Hepatocyte (in vitro differentiated cells): ENCODE results near the gene TPK1. TPM values are rescaled to one million over a fixed set of nuclear protein-coding genes. Genes with fewer than 3 reads are reported as not detected.

Experiments
- DNase-seq: peaks from one replicate; pipeline ENCODE4 v3.0.0-alpha.2; 2016; ENCODE audit warnings: low spot score
- H2AFZ ChIP-seq: fragments of 200-600 bp; sonication (generic); 2 replicates; pipeline ENCODE4 v1.6.0; 2016; ENCODE audit warnings: antibody characterized with exemption, mild to moderate bottlenecking
- H3K27ac ChIP-seq: fragments of 200-600 bp; sonication (generic); 2 replicates; pipeline ENCODE4 v1.5.1; 2016; ENCODE audit warnings: mild to moderate bottlenecking
- H3K27me3 ChIP-seq: fragments of 200-600 bp; sonication (generic); 2 replicates; pipeline ENCODE4 v1.6.1; 2016
- H3K36me3 ChIP-seq: fragments of 200-600 bp; sonication (generic); replicated peaks from 2 replicates; pipeline ENCODE4 v1.5.1; 2016; ENCODE audit warnings: low read depth; ENCODE audit not compliant: insufficient read depth
- H3K4me1 ChIP-seq: fragments of 200-600 bp; sonication (generic); 2 replicates; pipeline ENCODE4 v1.5.1; 2016; ENCODE audit warnings: mild to moderate bottlenecking, moderate library complexity; ENCODE audit not compliant: insufficient read depth
- H3K4me2 ChIP-seq: fragments of 200-600 bp; sonication (generic); 2 replicates; pipeline ENCODE4 v1.6.0; 2016
- H3K4me3 ChIP-seq: fragments of 200-600 bp; sonication (generic); 2 replicates; pipeline ENCODE4 v1.5.1; 2016; ENCODE audit warnings: mild to moderate bottlenecking
- H3K79me2 ChIP-seq: fragments of 200-600 bp; sonication (generic); 2 replicates; pipeline ENCODE4 v1.6.0; 2017; ENCODE audit warnings: mild to moderate bottlenecking
- H3K9me2 ChIP-seq: fragments of 200-600 bp; sonication (generic); replicated peaks from 2 replicates; pipeline ENCODE4 v1.6.0; 2017; ENCODE audit warnings: mild to moderate bottlenecking; ENCODE audit not compliant: insufficient read depth
- H3K9me3 ChIP-seq: fragments of 200-600 bp; sonication (generic); 2 replicates; pipeline ENCODE4 v1.5.1; 2016; ENCODE audit warnings: low read depth, mild to moderate bottlenecking
- H4K20me1 ChIP-seq: fragments of 200-600 bp; sonication (generic); 2 replicates; pipeline ENCODE4 v1.6.0; 2016; ENCODE audit warnings: mild to moderate bottlenecking; ENCODE audit not compliant: insufficient read depth, poor library complexity, severe bottlenecking
- EZH2 ChIP-seq: fragments of 200-600 bp; sonication (generic); IDR thresholded peaks from 2 replicates; pipeline ENCODE4 v1.6.1; 2016; ENCODE audit warnings: antibody characterized with exemption, mild to moderate bottlenecking, borderline replicate concordance
- EZH2phosphoT487 ChIP-seq: fragments of 200-600 bp; sonication (generic); IDR thresholded peaks from one replicate; pipeline ENCODE4 v1.6.1; 2018; ENCODE audit warnings: antibody characterized with exemption, mild to moderate bottlenecking, low read depth, moderate library complexity; ENCODE audit not compliant: unreplicated experiment, severe bottlenecking
- WGBS: methylation state at CpG from one replicate; pipeline ENCODE4 v1.1.6; 2016; ENCODE audit warnings: low lambda C conversion rate; ENCODE audit errors: missing lambda C conversion rate; 5-methylcytosine and 5-hydroxymethylcytosine counted together
- polyA plus RNA-seq: library from polyadenylated mRNA; unstranded; fragments of >200 nt; fragmentation: Nextera tagmentation; extraction: Ambion mirVana; gene quantifications from 2 replicates; pipeline ENCODE4 v1.2.1, GENCODE V29; 2016
- total RNA-seq: library from RNA; depleted of rRNA; stranded (reverse); fragments of >200 nt; gene quantifications from 2 replicates; pipeline ENCODE4 v1.2.3, GENCODE V29; 2014
- TF ChIP-seq, protein P1 (sequence below): fragments of 200-600 bp; sonication (generic); IDR thresholded peaks from 2 replicates; pipeline ENCODE4 v1.5.1; 2016; ENCODE audit warnings: antibody characterized with exemption, mild to moderate bottlenecking; ENCODE audit not compliant: poor library complexity

Gene TPK1
- total and polyA plus RNA-seq, 2 experiments from 2014 or later, result 8.7 to 9.7 TPM

DNA sequence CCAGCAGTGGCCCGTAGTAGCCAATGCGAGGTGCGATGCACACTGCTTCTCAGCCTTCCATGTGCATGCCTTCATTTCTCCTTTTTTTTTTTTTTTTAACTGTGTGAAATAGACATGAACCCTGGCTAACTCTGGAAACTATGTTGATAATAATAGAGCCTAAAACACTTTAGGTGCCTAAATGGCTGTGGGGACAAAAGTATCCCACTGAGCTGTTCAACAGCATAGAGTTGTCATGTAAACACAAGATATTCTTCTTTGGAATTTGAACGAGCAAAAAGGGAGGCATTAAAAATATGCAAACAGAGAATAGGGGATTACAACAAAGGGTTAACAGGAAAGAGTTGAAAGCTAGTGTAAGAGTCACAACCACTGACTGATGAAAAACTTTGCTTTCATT is 270.3 kb downstream of the TPK1 start:
- Histone ChIP-seq H3K4me3 (no peak overlapping the region), H4K20me1 (no peaks in the 10 kb centered on the region), H3K9me2 (no peaks in the 10 kb centered on the region), H3K9me3 (no peaks in the 10 kb centered on the region), H3K27me3 (no peaks in the 10 kb centered on the region), H2AFZ (no peak overlapping the region), H3K36me3 (no peaks in the 10 kb centered on the region), H3K79me2 (no peaks in the 10 kb centered on the region), H3K4me2 (no peak overlapping the region), H3K27ac (no peak overlapping the region), H3K4me1 (no peaks in the 10 kb centered on the region)
- WGBS, result 72% methylated on average over 4 of the region's 4 CpGs
- no peak for DNase-seq
- TF ChIP-seq EZH2 (no peak), EZH2phosphoT487 (no peak)
- TF ChIP-seq, protein P1, sequence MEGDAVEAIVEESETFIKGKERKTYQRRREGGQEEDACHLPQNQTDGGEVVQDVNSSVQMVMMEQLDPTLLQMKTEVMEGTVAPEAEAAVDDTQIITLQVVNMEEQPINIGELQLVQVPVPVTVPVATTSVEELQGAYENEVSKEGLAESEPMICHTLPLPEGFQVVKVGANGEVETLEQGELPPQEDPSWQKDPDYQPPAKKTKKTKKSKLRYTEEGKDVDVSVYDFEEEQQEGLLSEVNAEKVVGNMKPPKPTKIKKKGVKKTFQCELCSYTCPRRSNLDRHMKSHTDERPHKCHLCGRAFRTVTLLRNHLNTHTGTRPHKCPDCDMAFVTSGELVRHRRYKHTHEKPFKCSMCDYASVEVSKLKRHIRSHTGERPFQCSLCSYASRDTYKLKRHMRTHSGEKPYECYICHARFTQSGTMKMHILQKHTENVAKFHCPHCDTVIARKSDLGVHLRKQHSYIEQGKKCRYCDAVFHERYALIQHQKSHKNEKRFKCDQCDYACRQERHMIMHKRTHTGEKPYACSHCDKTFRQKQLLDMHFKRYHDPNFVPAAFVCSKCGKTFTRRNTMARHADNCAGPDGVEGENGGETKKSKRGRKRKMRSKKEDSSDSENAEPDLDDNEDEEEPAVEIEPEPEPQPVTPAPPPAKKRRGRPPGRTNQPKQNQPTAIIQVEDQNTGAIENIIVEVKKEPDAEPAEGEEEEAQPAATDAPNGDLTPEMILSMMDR, result no peak

DNA sequence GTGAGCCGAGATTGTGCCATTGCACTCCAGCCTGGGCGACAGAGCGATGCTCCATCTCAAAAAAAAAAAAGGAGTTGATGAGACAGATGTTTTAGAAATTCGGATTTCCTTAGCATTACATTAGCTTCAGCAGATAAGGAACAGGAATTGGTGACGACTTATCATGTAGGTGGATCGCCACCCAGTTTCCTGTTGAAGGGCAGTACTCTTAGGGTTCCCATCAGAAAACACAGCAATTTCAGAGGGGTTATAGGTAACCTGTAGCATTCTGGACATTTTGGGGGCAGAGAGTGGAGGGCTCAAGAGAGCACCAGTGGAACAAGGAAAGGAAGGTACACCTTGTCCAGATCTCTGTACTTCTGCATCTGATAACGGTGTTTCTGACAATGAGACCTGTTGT is 286.0 kb downstream of the TPK1 start:
- H3K36me3 ChIP-seq, result no peaks in the 10 kb centered on the region

DNA sequence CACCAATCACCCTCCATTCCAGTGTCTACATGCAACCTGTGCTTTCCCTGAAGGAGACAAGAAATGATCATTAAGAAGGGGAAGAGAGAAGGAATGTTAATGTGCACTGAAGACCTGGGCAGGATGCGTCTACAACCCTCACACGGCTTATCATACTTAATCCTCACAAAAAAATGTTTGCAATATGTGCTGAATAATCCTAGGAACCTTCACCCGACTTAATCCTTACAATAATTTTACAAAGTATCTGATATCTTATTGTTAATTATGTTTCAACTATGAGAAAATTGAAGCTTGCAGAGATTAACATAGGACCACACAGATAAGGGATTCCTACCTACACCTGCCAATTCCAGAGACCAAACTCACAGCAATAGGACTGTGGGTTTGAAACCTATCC is 287.3 kb downstream of the TPK1 start:
- TF ChIP-seq EZH2, result no peak
- TF ChIP-seq EZH2phosphoT487, result no peak
- TF ChIP-seq, protein P1, result no peak
- no peaks in the 10 kb centered on the region for H3K27me3 ChIP-seq
- no peaks in the 10 kb centered on the region for H3K4me1 ChIP-seq
- H3K4me2 ChIP-seq, result no peak overlapping the region
- H3K9me3 ChIP-seq, result no peaks in the 10 kb centered on the region
- DNase-seq, result no peak
- no peaks in the 10 kb centered on the region for H4K20me1 ChIP-seq
- H3K36me3 ChIP-seq, result no peaks in the 10 kb centered on the region
- H2AFZ ChIP-seq, result no peak overlapping the region
- H3K27ac ChIP-seq, result no peak overlapping the region
- 79% methylated on average over 3 of the region's 3 CpGs for WGBS
- no peak overlapping the region for H3K4me3 ChIP-seq
- no peaks in the 10 kb centered on the region for H3K79me2 ChIP-seq
- H3K9me2 ChIP-seq, result no peaks in the 10 kb centered on the region

More for the DNA sequence above, 286.0 kb downstream of the TPK1 start:
- WGBS, result 95% methylated on average over 7 of the region's 7 CpGs
- H2AFZ ChIP-seq, result no peak overlapping the region
- no peak overlapping the region for H3K4me2 ChIP-seq
- H3K9me2 ChIP-seq, result no peaks in the 10 kb centered on the region
- no peak overlapping the region for H3K4me3 ChIP-seq
- H3K27me3 ChIP-seq, result no peaks in the 10 kb centered on the region
- no peaks in the 10 kb centered on the region for H3K9me3 ChIP-seq
- TF ChIP-seq EZH2 (no peak), EZH2phosphoT487 (no peak)
- TF ChIP-seq, protein P1, result no peak
- H4K20me1 ChIP-seq, result no peaks in the 10 kb centered on the region
- DNase-seq, result no peak
- H3K27ac ChIP-seq, result no peak overlapping the region
- no peaks in the 10 kb centered on the region for H3K4me1 ChIP-seq
- no peaks in the 10 kb centered on the region for H3K79me2 ChIP-seq

DNA sequence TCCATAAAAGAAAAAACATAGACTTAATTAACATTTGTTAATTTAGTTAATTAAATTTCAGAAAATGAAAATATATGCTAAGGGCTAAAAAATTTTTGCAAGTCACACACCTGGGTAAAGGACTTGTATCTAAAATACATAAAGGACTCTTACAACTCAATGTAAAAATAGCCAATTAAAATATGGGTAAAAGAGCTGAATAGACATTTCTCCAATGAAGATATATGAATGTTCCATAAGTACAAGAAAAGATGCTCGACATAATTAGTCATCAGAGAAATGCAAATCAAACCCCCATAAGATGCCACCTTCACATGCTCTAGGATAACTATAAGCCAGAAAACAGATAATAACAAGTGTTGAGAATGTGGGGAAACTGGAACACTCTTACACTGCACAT is 288.0 kb downstream of the TPK1 start:
- no peaks in the 10 kb centered on the region for H3K27me3 ChIP-seq
- TF ChIP-seq EZH2 (no peak), EZH2phosphoT487 (no peak)
- TF ChIP-seq, protein P1, result no peak
- no peaks in the 10 kb centered on the region for H3K36me3 ChIP-seq
- H3K27ac ChIP-seq, result no peak overlapping the region
- no peaks in the 10 kb centered on the region for H3K9me3 ChIP-seq
- H4K20me1 ChIP-seq, result no peaks in the 10 kb centered on the region
- no peaks in the 10 kb centered on the region for H3K9me2 ChIP-seq
- H3K4me3 ChIP-seq, result no peak overlapping the region
- WGBS, result 88% methylated on average over 1 of the region's 1 CpG
- H2AFZ ChIP-seq, result no peak overlapping the region
- H3K4me1 ChIP-seq, result no peaks in the 10 kb centered on the region
- no peak for DNase-seq
- H3K79me2 ChIP-seq, result no peaks in the 10 kb centered on the region
- H3K4me2 ChIP-seq, result no peak overlapping the region
